ENCODE results near the gene IMPA2. TPM values are rescaled to one million over a fixed set of nuclear protein-coding genes. Genes with fewer than 3 reads are reported as not detected.

IMPA2 gene
- total and polyA plus RNA-seq, 2 of the 13 experiments (the other 11 are each of a cell fraction or from before 2014, with no cell fraction given) = 37.8 to 71.8 TPM

DNA sequence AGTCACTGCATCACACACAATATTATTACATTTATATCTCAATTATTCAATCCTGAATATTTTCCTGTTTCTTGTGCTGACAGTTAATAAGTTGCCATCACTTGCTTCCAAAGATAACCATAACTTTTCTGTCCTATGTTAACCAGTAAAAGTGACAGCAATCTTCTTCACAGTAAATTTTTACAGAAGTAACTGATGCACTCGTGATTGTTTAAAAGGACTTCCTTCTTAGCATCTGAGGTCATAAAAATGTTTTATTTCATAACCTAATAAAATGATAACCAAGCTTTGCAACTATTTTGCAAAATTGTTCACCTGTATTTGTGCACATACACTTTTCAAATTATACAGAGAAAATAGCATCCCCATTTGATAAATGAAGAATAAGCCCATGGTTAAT, 91.7 kb downstream of the IMPA2 start:
- no TSS peak for BruUV-seq (replicated peaks)
- intact Hi-C loops (cut with micrococcal nuclease; ENCODE audit: unreplicated experiment) = no loop called here
- no peaks in the 10 kb centered on the region for H3K79me2 ChIP-seq (ENCODE audit: insufficient read depth, low read length)
- DNase-seq (ENCODE audit: low spot score) (no peak), FAIRE-seq (no peak), ATAC-seq (no peak)
- WGBS (ENCODE audit: low lambda C conversion rate) = 0% methylated on average over 1 of the region's 1 CpG
- no peak overlapping the region for H3K4me3 ChIP-seq (replicated peaks in 1 of 3; ENCODE audit: insufficient read depth in 1 of 3, low read depth in 2 of 3, low read length in 3 of 3)
- ChIA-PET POLR2A (no interaction called here), CTCF (ENCODE audit: low intra/inter-chr PET ratio, low total read pairs) (no interaction called here)
- H2AFZ ChIP-seq (ENCODE audit: low read length) = no peak overlapping the region
- H3K9me3 ChIP-seq (ENCODE audit: low read length) = no peaks in the 10 kb centered on the region
- peaks cover 0 to 24% of the 10 kb centered on the region in 2 experiments; a peak in 3 of 5 replicates for H3K27me3 ChIP-seq (ENCODE audit: control insufficient read depth in 1 of 2, insufficient read depth in 2 of 2, low read length in 2 of 2)
- no peaks in the 10 kb centered on the region for H3K36me3 ChIP-seq (replicated peaks in 1 of 2; ENCODE audit: control insufficient read depth in 1 of 2, insufficient read depth in 2 of 2, low read length in 2 of 2)
- H3K4me1 ChIP-seq (ENCODE audit: insufficient read depth, low read length) = peaks cover 10% of the 10 kb centered on the region; the same call in 1 of the 2 replicates
- no peak overlapping the region for H3K4me2 ChIP-seq (ENCODE audit: low read depth, low read length)
- in situ Hi-C loops (cut with HindIII; ENCODE audit: extremely low pct_ligation_motif_present, low pct_unique_long_range_greater_than_20kb) = no loop called here
- H3K27ac ChIP-seq (ENCODE audit: extremely low read length, insufficient read depth, low read length) = no peak overlapping the region
- H3K9ac ChIP-seq (ENCODE audit: insufficient read depth, low read depth, low read length) = no peak overlapping the region
- TF ChIP-seq ZBTB8A (CRISPR knock-in tag; IDR thresholded peaks at IDR 0.05; ENCODE audit: borderline replicate concordance, low read depth) (no peak), MXD1 (CRISPR knock-in tag; IDR thresholded peaks at IDR 0.05) (no peak), ZNF552 (CRISPR knock-in tag; IDR thresholded peaks at IDR 0.05; ENCODE audit: borderline replicate concordance) (no peak), ZNF138 (CRISPR knock-in tag; IDR thresholded peaks at IDR 0.05; ENCODE audit: low read depth) (no peak), ZBTB7A (CRISPR knock-in tag; IDR thresholded peaks at IDR 0.05) (no peak), SMYD3 (CRISPR knock-in tag; IDR thresholded peaks at IDR 0.05) (no peak), KLF12 (CRISPR knock-in tag; IDR thresholded peaks at IDR 0.05; ENCODE audit: borderline replicate concordance) (no peak), ZMYM4 (CRISPR knock-in tag; IDR thresholded peaks at IDR 0.05) (no peak), MED8 (CRISPR knock-in tag; IDR thresholded peaks at IDR 0.05; ENCODE audit: insufficient replicate concordance) (no peak), NFYB (CRISPR knock-in tag; IDR thresholded peaks at IDR 0.05) (no peak), GMEB1 (CRISPR knock-in tag; IDR thresholded peaks at IDR 0.05; ENCODE audit: borderline replicate concordance) (no peak)
- TF ChIP-seq, protein P1, sequence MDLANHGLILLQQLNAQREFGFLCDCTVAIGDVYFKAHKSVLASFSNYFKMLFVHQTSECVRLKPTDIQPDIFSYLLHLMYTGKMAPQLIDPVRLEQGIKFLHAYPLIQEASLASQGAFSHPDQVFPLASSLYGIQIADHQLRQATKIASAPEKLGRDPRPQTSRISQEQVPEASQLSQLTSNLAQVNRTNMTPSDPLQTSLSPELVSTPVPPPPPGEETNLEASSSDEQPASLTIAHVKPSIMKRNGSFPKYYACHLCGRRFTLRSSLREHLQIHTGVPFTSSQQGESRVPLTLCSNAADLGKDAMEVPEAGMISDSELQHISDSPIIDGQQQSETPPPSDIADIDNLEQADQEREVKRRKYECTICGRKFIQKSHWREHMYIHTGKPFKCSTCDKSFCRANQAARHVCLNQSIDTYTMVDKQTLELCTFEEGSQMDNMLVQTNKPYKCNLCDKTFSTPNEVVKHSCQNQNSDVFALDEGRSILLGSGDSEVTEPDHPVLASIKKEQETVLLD (CRISPR knock-in tag; IDR thresholded peaks at IDR 0.05; ENCODE audit: low read depth) = no peak
- H4K20me1 ChIP-seq (ENCODE audit: insufficient read depth, low read length) = no peaks in the 10 kb centered on the region

Measured in HepG2 (cell line).